NCI-H1105 (cell line): ENCODE data around the gene TMEM233.

Experiments
- DNase-seq: peaks from one replicate; lab custom pipeline; 2025; lab: John Stamatoyannopoulos, UW

TMEM233 gene

DNA sequence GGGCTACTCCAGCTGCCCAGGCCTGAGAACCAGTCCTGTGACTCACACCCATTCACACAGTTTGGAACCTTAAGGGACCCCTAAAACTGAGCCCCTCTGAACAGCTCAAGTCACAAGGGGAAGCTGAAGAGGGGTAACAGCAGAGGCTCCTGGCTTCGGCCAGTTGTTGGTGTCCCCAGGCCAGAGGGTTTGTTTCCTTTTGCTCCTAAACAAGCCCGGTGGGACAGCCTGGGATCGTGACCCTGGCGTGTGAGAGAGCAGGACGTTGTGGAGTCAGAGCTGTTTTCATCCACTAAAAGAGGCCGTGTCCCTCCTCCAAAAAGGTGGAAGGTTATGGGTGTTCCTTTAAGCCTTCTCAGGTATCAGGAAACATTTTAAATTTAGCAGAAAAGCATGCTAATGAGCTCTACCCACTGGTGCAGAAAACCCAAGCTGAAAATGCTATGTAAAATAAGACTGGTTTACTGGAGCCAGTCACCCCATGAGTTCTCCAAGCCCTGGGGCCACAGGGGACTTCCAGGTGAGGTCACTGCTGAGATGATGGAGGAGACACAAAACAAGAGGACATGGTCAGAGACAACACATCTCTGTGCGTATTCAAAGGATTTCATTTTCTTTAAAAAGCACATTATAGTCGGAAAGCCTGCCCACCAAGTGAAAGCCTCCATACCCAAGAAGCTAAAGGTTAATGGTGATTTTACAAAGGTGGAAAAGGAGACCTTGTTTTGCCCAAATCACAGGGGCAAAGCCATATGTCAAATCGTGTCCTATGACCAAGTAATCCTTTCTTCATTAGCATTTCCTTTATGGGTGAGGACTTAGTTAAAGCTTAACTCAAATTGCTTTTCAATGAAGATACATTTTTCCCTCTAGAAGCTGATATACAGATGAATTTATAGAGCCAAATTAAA is 88.4 kb downstream of the TMEM233 start:
- DNase-seq, result no peak

DNA sequence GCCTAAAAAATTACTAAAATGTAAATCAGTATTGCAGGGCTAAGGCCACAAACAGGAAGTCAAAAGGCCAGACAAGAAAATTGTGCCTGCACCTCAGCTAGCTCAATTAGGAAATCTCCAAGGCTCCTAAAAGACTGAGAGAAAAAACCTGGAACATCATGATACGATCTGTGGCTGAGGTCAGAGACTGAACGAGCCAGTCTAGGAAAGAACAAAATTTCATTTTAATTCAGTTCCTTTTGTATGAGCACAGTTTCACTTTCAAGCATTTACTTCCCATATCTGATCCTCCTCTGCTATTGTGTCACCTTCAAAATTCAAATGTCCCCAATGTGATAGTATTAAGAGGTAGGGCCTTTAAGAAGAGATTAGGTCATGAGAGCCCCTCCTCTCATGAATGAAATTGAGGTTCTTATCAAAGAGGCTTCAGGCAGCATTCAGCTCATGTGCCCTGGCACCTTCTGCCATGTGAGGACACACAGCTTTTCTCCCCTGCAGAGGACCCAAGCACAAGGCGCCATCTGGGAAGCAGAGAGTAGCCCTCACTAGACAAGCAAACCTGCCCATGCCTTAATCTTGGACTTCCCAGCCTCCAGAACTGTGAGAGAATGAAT is 89.2 kb downstream of the TMEM233 start:
- DNase-seq, result no peak

DNA sequence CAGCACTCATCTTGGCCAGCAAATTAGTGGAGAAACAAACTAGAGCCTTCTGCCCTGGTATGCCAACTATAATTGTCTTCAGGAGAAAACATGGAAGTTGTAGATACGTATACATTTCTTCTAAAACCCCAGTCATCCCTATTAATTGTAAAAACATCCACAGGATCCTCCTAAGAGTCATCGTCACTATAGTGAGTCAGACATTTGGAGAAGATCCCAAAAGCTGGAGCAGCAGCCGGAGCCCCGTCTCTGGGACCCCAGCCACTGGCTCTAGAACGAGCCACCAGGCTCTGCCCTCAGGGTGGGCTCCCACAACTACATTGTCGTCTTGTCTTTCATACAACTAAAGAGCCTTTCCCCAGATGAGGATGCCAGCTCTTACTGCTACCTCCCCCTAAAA is 89.8 kb downstream of the TMEM233 start:
- no peak for DNase-seq

DNA sequence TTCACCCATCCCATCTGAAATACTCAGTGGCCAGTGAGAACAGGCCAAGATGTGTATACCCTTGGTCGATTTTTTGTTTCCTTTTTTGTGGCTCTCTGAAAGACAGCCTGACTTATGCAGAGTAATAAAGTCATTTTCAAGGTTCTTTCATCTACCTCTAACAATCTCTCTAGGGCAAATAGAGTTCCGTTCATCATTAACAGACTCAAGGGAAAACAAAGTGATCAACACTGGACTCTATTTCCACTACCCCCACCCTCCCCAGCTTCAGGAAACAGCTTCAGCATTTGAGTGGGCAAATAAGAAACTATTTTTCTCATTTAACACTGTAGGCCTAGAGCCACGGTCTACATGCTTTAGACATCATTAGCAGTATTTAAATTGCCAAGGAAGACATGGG is 90.2 kb downstream of the TMEM233 start:
- DNase-seq, result no peak

DNA sequence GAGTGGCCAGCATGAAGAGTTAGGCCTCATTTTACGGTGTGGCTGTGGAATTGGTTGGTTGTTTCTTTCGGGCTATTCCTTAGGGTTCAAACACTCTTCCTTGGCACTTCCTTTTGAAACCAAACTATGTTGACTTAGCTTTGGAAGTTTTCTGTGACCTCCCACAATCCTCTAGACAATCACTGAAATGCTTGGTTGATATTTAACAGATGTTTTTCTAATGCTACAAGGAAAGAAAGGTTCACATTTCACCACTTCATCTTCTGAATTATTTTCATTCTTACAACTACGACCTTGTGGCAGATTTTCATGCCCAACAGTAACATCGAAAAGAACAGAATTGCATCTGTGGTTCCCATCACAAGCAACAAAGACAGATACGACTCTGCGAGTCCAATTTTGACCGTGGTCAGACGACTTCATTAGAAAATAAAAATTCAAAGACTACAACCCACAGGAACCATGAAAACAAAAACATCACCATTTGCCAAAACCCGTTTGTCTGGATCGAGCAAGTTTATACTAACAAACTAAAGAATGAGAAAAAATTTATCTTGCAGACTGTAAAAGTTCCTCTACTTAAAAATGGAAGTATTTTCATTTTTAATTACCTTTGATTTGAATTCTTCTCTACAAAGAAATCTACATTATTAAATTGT is 91.3 kb downstream of the TMEM233 start:
- no peak for DNase-seq

DNA sequence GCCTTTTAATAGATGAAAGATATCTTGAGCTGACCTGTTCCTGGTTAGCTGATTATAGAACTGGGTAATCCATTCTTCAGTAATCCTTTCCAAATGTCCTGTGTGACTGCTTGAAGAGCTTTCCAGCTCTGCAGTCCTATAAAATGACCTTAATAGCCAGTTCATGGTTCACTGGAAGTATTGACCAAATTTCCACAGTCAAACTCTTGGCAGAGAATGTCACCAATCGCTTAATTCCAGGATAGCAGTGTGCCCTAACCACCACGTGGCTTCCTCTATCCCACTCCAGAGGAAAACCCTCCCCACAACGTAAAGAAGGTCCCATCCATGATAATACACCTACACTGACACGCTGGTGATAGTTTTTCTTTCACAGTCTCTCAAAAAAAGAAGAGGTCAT is 91.8 kb downstream of the TMEM233 start:
- no peak for DNase-seq

DNA sequence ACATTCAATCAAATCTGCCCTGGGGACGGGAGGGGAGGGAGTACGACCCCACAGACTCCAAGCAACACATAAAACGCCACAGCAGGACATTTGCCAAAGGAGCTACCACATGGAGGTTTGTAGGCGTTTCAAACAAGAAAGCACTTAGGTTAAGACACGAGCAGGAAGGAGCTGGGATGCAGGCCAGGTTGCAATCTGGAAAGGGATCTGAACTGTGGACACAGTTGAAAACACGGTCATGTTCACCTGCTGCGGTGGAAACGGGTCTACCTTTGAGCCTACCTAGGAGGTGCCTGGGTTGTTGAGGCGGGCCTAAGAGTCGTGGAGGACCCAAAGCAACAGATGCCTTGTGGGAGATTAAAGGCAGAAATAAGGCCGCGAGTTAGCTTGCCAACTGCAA is 92.8 kb downstream of the TMEM233 start:
- DNase-seq, result no peak

DNA sequence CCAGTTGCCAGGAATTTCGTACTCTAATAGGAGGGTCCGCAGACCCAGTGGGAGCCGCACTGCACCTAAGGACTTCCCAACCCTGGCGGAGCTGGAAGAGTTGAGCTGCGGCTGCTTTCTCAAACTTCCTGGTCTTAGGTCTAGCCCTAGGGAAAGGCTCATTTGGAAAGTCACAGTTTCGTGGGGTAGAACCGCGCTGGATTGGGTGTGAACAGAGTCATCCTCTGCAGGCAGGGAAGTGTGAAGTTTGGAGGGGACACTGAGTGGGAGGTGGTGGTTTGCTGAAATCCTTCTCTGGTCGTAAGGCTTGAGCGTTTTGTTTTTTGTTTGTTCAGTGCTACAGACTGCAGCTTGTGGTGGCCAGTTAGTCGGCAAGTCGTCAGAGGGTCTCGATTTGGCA is 93.2 kb downstream of the TMEM233 start:
- no peak for DNase-seq

DNA sequence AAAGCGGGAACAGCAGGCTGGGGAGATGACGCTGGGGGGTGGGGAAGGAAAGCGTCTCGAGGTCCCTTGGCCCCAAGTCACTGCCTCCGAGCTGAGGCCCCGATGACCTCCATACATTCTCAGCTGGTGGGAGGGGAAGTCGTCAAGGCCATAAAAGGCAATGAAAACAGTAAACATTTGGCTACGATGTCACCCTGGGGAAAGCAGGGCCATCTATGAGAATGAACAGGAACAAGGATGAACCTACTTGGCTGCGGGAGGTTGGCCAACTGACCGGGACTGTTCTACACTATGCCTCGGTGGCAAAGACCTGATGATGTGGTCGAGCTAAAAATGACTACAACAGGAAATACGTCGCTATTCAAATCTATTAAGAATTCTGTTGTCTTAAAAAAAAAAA is 93.8 kb downstream of the TMEM233 start:
- no peak for DNase-seq

DNA sequence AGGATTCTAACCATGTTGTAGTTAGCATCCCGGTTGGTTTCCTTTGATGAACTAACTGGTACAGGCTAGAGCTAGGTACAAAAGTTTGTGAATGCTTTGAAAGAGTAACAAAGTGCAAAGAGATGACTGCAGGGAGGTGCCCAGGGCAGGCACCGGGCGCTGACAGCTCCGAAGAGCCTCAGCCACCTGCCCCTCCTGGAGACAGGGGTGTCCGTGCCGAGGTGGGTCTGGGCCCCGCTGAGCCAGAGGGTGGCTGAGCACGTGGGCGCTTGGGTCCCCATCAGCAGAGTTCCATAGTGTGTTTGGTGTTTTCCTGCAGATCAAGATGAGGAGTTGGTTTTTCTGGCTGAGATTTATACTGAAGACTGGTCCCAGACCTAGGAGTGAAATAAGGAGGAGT is 94.3 kb downstream of the TMEM233 start:
- no peak for DNase-seq

DNA sequence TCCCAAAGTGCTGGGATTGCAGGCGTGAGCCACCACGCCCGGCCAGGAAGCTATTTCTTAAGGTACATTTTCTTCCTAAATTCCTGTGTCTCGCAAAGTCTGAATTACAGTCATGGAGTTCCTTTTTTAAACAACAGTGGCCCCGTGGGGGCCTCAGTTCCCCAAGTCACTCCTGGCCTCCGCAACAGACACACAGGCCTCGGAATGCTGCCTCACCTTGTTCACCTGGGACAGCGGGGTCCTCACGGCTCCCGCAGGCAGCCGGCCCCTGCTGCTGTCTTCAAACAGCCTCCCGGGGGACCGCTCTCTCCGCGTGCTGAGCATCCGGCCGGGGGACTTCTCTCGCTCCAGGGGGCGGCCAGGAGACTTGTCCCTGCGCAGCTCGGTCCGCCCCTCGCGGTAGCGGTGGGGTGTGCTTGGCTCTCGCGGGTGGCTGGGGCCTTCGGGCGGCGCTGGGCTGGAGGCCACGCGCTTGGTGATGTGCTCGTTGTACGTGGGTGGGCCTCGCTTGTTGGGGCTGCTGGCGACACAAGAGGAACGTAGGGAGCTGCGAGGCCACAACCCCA is 96.4 kb downstream of the TMEM233 start:
- DNase-seq, result no peak

DNA sequence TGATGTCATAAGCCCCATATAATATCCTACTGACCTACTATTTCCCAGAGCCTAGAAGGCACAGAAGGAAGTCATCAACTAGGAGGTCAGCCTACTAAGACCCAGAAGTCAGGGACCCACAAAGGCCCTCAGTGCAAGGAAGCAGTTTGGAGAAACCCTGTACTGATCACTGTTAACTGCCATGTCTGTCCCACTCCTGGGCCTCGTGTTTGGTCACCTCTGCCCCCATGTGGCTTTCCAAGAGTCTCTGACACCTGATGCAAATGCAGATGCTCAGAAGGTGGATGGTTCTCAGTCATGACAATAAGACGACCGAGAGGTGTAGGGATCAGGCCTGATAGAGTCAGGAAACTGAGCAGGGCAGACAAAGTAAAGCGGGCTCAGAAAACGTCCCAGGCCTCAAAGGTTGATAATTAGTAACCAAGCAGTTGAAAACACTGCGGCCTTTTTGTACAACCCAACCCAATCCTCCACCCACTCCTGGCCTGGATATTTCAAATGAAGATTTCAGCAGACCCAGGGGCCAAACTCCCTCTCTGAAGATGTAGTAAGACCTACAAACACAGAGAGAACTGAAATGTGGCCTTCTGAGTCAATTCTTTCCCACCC is 97.7 kb downstream of the TMEM233 start:
- no peak for DNase-seq

DNA sequence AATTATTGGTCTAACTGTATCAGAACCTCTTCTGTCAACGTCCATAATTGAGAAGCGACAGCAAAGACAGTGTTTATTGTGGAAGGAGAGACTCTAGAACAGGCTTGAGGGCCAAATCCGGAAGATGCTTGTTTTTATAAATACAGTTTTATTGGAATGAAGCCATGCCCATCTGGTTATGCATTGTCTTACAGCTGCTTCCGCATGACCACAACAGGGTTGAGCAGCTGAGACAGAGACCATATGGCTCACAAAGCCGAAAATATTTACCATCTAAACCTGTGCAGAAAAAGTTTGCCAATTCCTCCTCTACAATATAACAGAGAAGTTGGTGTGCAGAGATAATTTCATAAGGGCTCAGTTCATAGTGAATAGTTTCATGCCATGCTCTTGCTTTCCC is 98.8 kb downstream of the TMEM233 start:
- no peak for DNase-seq
